Body of pancreas (tissue), 4 donors: Measurements from ENCODE around the gene GALNT9. TPM values are rescaled to one million over a fixed set of nuclear protein-coding genes. Genes with fewer than 3 reads are reported as not detected.

Experiments
- ATAC-seq: fragments of 150-250 bp; one replicate; pipeline ENCODE4 v1.9.1; 2016
- DNase-seq, 4 donors: peaks; one replicate each; pipeline ENCODE4 v3.0.0-alpha.2; 2019
- H3K27ac ChIP-seq, 4 donors: fragments of 200-600 bp; sonication (generic); 1 replicate in 3 of 4; 2 replicates in 1 of 4; pipeline versions ENCODE4 v1.5.1 to v1.6.1; 2016 to 2019; ENCODE audit warnings: mild to moderate bottlenecking in 1 of 4, mixed read lengths in 1 of 4, moderate library complexity in 1 of 4
- H3K27me3 ChIP-seq, 2 donors: fragments of 200-600 bp; sonication (generic); one replicate each; pipeline ENCODE4 v1.6.0; 2016; ENCODE audit warnings: mild to moderate bottlenecking in 1 of 2
- H3K36me3 ChIP-seq, 2 donors: fragments of 200-600 bp; sonication (generic); replicated peaks in 1 of 2; 2 replicates each; pipeline ENCODE4 v1.5.1; 2016; ENCODE audit warnings: low read depth in 2 of 2; ENCODE audit not compliant: insufficient read depth in 1 of 2
- H3K4me1 ChIP-seq: fragments of 200-600 bp; sonication (generic); one replicate; pipeline ENCODE4 v1.6.0; 2016
- H3K4me3 ChIP-seq, 2 donors: fragments of 200-600 bp; sonication (generic); 1 replicate in 1 of 2; 2 replicates in 1 of 2; pipeline ENCODE4 v1.5.1; 2016 to 2019
- H3K9me3 ChIP-seq, 3 donors: fragments of 200-600 bp; sonication (generic); 1 replicate in 2 of 3; 2 replicates in 1 of 3; pipeline ENCODE4 v1.5.1; 2016
- CTCF ChIP-seq, 7 experiments: fragments of 450-650 bp in 4 of 7; fragments of 200-600 bp in 3 of 7; sonication (generic) in 3 of 7; IDR thresholded peaks; one replicate each; pipeline ENCODE4 v1.5.1; 2016 to 2019; ENCODE audit warnings: antibody characterized with exemption in 7 of 7
- POLR2A ChIP-seq, 3 donors: fragments of 450-650 bp; IDR thresholded peaks; one replicate each; pipeline ENCODE4 v1.6.1; 2016; ENCODE audit warnings: antibody characterized with exemption in 3 of 3, mild to moderate bottlenecking in 2 of 3
- WGBS, 2 donors: methylation state at CpG; one replicate each; pipeline ENCODE4 v1.1.5; 2017; 5-methylcytosine and 5-hydroxymethylcytosine counted together
- intact Hi-C: fragments of 100-400 bp; cut with DNase I; formaldehyde crosslinking; loops from one replicate; pipeline ENCODE4 v1.15.1; 2023
- total RNA-seq, 2 donors: library from RNA; depleted of rRNA; stranded (reverse); fragments of >200 nt; gene quantifications; one replicate each; pipeline ENCODE4 v1.1.0, GENCODE V29; 2016

GALNT9 gene
- total RNA-seq, 2 donors from 2014 or later = not detected

DNA sequence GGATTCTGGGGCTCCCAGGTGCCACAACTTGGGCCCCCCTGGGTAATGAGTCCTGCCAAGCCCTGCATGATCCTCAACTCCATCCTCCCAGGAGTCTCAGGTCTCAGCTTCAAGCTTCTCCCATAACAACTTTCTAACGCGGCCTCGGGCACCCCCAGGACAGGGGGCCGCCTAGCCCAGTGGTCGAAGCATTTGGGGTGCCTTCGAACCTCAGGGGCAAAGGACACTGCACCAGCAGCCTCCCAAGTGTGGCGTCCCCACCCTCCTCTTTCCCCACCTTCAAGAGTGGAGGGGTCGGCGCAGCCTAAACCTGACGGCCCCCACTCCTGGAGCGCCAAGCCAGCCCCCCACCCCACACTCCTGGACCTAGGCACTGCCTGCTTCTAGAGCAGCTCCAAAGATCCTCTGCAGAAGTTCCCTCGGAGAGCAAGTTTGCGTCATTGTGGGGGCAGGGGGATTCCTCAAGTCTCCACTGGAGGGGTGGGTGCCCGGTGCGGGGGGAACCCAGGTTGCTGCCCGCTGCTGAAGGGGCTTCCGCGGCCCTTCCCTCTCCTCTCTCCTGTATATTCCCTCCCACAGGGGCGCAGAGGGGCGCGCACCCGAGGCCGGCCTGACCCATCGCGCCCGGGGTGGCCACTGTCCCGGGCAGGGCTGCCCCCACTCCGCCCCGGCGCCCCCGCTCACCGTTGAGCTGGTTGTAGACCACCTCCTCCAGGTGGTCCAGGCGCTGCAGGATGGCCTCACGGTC is 933 bp downstream of the GALNT9 start:
- no peak for ATAC-seq
- no peaks in the 10 kb centered on the region for H3K4me1 ChIP-seq
- TF ChIP-seq POLR2A (IDR thresholded peaks at IDR 0.05) (no peak), CTCF (IDR thresholded peaks at IDR 0.05) (no peak)
- 43 to 64% methylated on average over 9 to 28 of the region's 34 CpGs for WGBS, 2 donors
- H3K4me3 ChIP-seq = no peak overlapping the region
- no peaks in the 10 kb centered on the region for H3K9me3 ChIP-seq
- peaks cover 0 to 20% of the 10 kb centered on the region in 2 donors for H3K27me3 ChIP-seq
- no peak for DNase-seq
- intact Hi-C loops = no loop called here
- H3K27ac ChIP-seq = no peak overlapping the region
- no peaks in the 10 kb centered on the region for H3K36me3 ChIP-seq

GRCh38 chr12:132327336-132328171 is 1.8 kb downstream of the GALNT9 start:
- no peak overlapping the region for H3K4me3 ChIP-seq
- TF ChIP-seq CTCF (IDR thresholded peaks at IDR 0.05) = no peak
- TF ChIP-seq POLR2A (IDR thresholded peaks at IDR 0.05) = no peak
- intact Hi-C loops = no loop called here
- H3K27me3 ChIP-seq = peaks cover 0 to 20% of the 10 kb centered on the region in 2 donors
- H3K4me1 ChIP-seq = no peaks in the 10 kb centered on the region
- H3K27ac ChIP-seq = no peak overlapping the region
- 14 to 22% methylated on average over 14 to 32 of the region's 32 CpGs for WGBS, 2 donors
- DNase-seq (peak in 3 of 4 donors; percentile 20 to 29 (median 25)), ATAC-seq (peak; percentile 38)
- no peaks in the 10 kb centered on the region for H3K9me3 ChIP-seq
- H3K36me3 ChIP-seq = no peaks in the 10 kb centered on the region

GRCh38 chr12:132326646-132327045 is 2.7 kb downstream of the GALNT9 start:
- no peaks in the 10 kb centered on the region for H3K9me3 ChIP-seq
- no peaks in the 10 kb centered on the region for H3K4me1 ChIP-seq
- TF ChIP-seq POLR2A (IDR thresholded peaks at IDR 0.05) (no peak), CTCF (IDR thresholded peaks at IDR 0.05) (no peak)
- ATAC-seq (no peak), DNase-seq (no peak)
- 74% methylated on average over 10 to 11 of the region's 11 CpGs for WGBS, 2 donors
- H3K36me3 ChIP-seq = no peaks in the 10 kb centered on the region
- intact Hi-C loops = no loop called here
- H3K27ac ChIP-seq = no peak overlapping the region
- H3K27me3 ChIP-seq = peaks cover 0 to 20% of the 10 kb centered on the region in 2 donors
- H3K4me3 ChIP-seq = no peak overlapping the region

DNA sequence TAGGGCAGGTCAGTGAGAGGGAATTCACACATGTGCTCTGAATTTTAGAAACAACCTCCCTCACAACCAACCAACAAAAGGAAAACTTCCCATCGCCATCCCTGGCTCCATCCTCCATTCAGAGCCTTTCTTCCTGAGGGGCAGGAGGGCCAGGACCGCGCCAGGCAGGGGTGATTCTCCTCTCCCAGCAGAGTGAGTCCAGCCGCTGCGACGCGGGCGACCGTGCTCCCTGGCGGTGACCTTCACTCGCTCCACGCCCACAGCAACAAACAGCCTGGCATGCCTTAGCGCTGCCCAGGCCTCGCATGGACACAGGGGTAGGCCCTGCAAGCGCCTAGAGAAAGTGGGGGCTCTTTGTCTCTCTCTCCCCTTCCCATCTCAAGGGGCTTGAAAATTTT is 3.7 kb downstream of the GALNT9 start:
- Histone ChIP-seq H3K9me3 (no peaks in the 10 kb centered on the region), H3K4me3 (no peak overlapping the region), H3K27me3 (peaks cover 0 to 18% of the 10 kb centered on the region in 2 donors), H3K27ac (no peak overlapping the region), H3K36me3 (no peaks in the 10 kb centered on the region), H3K4me1 (no peaks in the 10 kb centered on the region)
- intact Hi-C loops = no loop called here
- no peak for TF ChIP-seq POLR2A (IDR thresholded peaks at IDR 0.05)
- no peak for TF ChIP-seq CTCF (IDR thresholded peaks at IDR 0.05)
- ATAC-seq (no peak), DNase-seq (no peak)
- 87 to 91% methylated on average over 9 to 15 of the region's 15 CpGs for WGBS, 2 donors
